Activated CD4-positive, alpha-beta T cell treated with anti-CD3 and anti-CD28 coated beads for 1 hour (primary cell): ENCODE results near the gene STARD7.

Experiments used
- DNase-seq: peaks from one replicate; pipeline ENCODE4 v3.0.0-alpha.2; 2020

The STARD7 gene

DNA sequence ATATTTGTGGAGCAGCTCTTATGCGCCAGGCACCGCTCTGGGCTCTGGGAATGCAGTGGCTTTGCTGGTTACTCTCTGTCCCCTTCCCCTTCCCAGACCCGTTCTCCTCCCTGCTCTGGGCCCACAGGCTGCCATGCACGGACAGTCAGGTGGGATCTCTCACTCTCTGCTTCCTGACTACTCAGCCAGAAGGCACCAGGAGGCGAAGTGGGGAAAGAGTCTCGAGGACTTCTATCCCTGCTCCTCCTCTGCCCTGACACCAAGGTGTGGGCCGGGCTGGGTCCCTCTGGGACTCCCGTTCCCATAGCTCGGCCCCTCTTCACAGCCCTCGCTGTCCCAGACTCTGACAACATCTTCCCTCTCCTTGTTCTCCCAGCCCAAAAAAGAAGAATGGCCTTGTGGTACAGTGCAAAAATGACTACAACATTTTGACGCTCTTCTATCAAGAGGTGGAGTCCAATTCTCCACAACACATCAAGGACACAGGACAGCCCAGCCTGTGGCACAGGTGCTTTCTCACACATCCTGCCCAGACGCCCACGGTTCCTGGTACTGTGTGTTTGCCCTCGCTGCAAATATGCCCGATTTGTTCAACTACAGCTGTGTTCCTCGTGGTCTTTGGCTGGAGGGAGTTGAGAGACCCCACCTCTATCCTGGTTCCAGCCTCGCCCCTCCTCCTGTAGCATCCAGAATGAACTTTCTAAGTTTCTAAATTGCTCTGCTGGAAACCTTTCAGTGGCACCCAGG lies 49.4 kb downstream of the STARD7 start:
- no peak for DNase-seq

- DNase-seq, result no peak
Measured at GRCh38 chr2:96158554-96158940, 50.1 kb downstream of the STARD7 start.

DNA sequence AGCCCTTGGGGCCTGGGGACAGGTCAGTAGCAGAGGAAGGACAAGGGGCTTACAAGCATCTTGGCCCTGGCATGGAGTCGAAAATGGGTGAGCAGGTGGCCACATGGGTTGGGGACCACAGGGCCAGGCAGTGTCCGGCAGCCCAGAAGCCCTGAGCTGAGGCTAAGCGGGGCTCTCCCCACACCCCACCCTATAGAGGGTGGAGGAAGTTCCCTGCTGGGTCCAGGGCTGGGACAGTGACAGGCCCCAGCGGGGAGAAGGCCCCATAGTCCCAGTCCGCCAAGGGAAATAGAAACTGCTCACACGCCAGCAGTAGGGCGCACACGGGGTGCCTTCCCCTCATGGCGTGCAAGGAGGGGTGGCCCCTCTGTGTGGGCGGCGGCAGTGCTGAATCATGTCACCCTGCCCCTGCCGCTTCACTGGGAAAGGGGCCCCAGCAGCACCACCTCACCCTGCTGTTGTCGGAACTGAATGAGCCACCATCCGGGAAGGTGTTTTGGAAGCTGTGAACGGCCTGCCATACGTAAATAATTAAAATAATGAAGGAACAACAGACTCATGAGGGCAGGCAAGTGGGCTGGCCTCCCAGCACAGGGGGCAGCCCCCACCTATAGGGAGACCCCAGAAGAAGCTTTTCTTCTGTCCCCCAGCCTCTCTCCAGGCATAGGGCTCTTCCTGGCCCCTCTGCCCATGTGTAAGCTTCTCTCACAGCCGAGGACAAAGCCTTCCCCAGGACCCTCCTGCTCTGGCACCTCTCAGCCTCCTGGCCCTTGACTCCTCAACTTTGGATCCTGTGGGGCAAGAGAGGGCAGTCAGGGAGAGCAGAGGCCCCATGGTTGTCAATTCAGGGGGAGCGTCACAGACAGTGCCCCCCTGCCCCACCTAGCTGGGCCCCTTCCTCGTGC lies 50.7 kb downstream of the STARD7 start:
- DNase-seq, result peak; percentile 81

GRCh38 chr2:96156926-96157648 lies 51.5 kb downstream of the STARD7 start:
- no peak for DNase-seq

DNA sequence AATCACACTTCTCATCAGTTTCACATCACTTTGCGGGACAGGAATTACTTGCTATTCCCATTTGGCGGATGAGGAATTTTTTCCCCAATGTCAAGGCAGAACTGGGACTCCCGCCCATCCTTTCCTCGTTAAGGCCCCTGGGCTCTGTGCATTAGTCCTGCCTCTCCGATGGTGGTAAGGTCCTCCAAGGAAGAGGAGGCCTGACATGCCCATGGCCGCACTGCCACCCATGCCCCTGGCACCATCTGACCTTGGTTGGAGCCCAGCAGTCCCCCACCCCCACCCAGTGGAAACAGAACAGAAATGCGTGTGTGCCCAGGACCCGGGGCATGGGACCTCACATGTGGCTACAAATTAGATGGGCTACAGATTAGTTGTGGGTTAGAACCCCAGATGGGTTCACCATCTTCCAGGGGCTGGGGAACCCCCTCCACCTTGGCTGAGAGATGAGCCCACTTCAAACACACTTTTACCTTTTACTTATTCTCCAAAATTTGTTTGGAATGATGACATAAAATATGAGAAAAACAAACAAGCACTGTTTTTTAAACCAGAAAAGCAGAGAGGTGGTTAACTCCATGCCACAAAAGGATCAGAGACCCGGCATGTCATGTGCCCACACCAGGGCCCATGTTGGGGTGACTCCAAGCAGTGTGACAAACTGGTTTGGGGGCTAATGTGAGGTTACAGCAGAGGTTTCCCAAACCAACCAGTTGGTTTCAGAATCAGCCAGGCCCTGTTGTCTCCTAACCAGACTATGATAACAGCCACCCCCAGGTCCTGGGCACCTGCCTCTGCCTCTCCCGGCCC lies 52.4 kb downstream of the STARD7 start:
- DNase-seq, result no peak

- no peak for DNase-seq
Measured at GRCh38 chr2:96154506-96155380, 53.9 kb downstream of the STARD7 start.

DNA sequence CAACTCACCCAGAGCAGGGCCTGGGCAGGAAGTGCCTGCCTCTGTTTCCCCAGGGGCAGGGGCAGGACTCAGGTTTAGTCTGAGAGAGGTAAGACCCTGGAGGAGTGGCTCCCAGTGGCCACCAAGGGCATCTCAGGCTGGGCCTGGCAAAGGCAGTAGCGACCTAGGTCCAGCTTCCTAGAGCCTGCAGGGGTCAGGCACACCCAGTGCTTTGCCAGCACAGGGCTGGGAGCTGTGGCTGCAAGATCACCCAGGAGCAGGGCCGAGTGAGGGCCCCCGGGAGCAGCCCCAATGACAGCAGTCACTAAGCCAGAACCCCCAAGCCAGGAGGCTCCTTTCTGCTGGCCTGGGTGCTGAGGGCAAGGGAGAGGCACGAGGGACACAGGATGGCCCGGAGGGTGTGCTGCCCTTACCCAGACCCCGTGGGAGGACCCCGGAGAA lies 54.6 kb downstream of the STARD7 start:
- DNase-seq, result no peak

DNA sequence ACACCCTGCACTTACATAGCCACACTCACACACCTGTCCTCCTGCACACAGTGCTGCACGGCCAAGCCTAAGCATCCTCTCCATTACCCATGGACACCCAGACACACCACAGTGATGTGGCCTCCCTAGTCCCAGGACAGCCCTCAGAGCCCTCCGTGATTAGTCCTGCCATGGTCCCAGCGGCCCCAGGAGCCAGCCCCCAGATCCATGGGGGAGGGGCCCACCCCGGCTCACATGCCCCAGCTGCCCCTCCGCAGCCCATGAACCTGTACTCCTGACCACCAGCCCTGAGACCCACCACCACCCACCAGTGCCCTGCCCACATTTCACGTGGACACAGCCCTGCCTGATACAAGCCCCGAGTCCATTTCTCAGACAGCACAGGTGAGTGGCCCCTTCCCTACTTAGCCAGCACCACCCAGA lies 55.3 kb downstream of the STARD7 start:
- no peak for DNase-seq

GRCh38 chr2:96152304-96153161 lies 56.1 kb downstream of the STARD7 start:
- no peak for DNase-seq

DNA sequence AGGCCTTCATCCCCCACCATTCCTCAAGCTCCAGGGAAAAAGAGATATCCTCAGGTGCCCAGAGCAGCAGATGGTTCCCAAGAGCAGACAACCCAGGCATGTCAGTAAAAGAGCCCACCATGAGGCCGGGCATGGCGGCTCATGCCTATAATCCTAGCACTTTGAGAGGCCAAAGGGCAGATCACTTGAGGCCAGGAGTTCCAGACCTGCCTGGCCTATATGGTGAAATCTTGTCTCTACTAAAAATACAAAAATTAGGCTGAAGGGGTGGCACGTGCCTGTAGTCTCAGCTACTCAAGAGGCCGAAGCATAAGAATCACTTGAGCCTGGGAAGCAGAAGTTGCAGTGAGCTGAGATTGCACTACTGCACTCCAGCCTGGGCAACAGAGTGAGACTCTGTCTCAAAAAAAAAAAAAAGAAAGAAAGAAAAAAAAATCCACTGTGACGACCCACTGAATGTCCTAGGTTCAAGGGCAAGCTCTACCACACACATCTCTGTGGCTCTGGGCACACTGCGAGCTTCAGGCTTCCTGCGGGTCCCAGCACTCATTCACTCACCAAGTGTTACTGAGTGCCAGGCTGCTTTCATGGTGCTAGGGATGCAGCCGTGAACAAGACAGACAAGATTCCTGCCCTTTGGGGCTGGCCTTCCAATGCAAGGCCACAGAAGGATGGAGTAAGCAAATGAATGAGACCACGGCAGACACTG lies 56.9 kb downstream of the STARD7 start:
- no peak for DNase-seq

- no peak for DNase-seq
Measured at GRCh38 chr2:96150791-96151594, 57.6 kb downstream of the STARD7 start.

DNA sequence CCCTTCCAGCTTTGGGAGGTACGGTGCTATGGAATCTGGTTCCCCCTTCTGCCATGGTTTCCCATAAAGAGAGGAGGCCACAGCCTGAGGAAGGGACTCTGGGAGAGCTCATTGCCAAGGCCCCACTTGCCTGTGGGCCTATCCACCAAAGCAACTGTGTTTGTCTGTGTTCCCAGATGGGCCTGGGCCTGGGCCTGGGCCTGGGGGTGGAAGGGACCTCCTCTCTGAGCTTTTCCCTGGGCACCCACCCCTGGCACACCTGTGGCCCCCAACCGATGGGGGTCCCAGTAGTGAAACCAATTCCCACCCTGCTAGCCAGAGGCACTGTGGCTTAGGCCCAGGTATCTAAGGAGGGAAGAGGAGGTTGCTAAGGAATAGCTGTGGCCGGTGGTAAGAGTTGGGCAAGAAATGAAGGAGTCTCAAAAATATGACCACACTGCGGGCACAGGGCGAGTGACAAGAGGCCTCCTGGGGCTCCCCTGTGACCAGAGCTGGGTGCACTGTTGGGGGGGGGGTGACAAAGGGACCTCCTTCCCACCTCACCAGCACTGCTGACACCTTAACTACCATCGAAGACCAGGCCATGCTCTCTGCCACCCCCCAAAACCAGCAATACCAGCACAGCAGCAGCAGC lies 58.5 kb downstream of the STARD7 start:
- no peak for DNase-seq

- peak; percentile 95 for DNase-seq
Measured at GRCh38 chr2:96148410-96149217, 60.0 kb downstream of the STARD7 start.

DNA sequence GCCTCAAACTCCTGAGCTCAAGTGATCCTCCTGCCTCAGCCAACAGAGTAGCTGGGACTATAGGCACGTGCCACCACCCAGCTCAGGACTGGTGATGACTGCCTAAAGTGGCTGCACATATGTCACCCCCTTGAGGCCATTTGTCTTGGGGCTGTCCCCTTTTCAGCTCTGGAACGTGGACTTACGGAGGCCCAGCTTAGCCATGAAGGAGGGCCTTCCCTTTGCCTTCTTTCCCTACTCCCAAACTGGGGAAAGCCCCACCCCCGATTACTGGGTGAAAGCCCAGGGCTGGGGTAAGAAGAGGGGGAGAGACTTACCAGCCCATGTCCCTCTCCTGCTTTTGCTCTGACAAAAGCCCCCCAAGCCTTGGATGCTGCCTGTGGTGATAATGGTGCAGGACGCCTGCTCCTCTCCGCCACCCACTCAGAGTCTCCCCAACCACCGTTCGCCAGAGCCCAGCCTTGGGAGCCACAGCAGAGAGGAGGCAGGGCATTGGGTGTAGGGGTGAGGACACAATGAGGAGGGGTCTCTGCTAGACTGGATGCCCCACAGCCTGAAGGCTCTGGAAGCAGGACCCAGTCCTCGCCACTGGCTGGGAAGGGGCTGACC lies 60.9 kb downstream of the STARD7 start:
- DNase-seq, result no peak

GRCh38 chr2:96146881-96147592 lies 61.6 kb downstream of the STARD7 start:
- no peak for DNase-seq

GRCh38 chr2:96146153-96146880 lies 62.3 kb downstream of the STARD7 start:
- peak; percentile 82 for DNase-seq
